HepG2 (cell line): ENCODE results near the gene NLGN3. TPM values are rescaled to one million over a fixed set of nuclear protein-coding genes. Genes with fewer than 3 reads are reported as not detected.
A peak's percentile ranks its signal among the peaks of the same experiment; 100 is the strongest.

Source experiments
- ATAC-seq: fragments of 200-7000 bp; cut with Tn5 transposase; 3 replicates; pipeline ENCODE4 v1.9.1; 2020; ENCODE audit warnings: mild to moderate bottlenecking, moderate library complexity
- BruUV-seq: library from RNA; stranded (reverse); fragments of 400-500 nt; replicated peaks from 2 replicates; lab custom pipeline; 2021; lab: Mats Ljungman, UMichigan
- CTCF ChIA-PET: fragments of 300-600 bp; formaldehyde crosslinking; extraction: SDS; loops from one replicate; lab custom pipeline; 2021; ENCODE audit warnings: low total read pairs, inconsistent platforms, low intra/inter-chr PET ratio; lab: Yijun Ruan, JAX
- POLR2A ChIA-PET: fragments of 350-600 bp; sonication (Branson Sonifier 250); formaldehyde crosslinking; loops from one replicate; lab custom pipeline; 2020; ENCODE audit warnings: antibody characterized with exemption, inconsistent platforms; lab: Yijun Ruan, JAX
- DNase-seq: peaks from one replicate; pipeline ENCODE4 v3.0.0-alpha.2; 2015; ENCODE audit warnings: low spot score
- FAIRE-seq: peaks from 3 replicates; lab custom pipeline; 2011; peaks lifted over from hg19 to GRCh38; lab: Jason Lieb, UNC
- H2AFZ ChIP-seq: one replicate; pipeline ENCODE4 v1.6.1; 2011; ENCODE audit warnings: low read length, inconsistent platforms
- H3K27ac ChIP-seq: fragments of 300-600 bp; 3 replicates; pipeline ENCODE4 v1.8.0; 2011; ENCODE audit warnings: mixed run types, mild to moderate bottlenecking, mixed read lengths, low read length, inconsistent platforms; ENCODE audit not compliant: insufficient read depth; ENCODE audit errors: extremely low read length
- H3K27me3 ChIP-seq, 2 experiments: fragments of 200-600 bp in 1 of 2; 2 replicates in 1 of 2; 3 replicates in 1 of 2; pipeline versions ENCODE4 v1.6.0 to v1.8.0; 2011; ENCODE audit warnings: low read length in 2 of 2, mild to moderate bottlenecking in 2 of 2, moderate library complexity in 2 of 2, inconsistent platforms in 1 of 2; ENCODE audit not compliant: insufficient read depth in 2 of 2, control insufficient read depth in 1 of 2
- H3K36me3 ChIP-seq, 2 experiments: fragments of 200-600 bp in 1 of 2; replicated peaks in 1 of 2; 2 replicates in 1 of 2; 3 replicates in 1 of 2; pipeline versions ENCODE4 v1.5.1 to v1.8.0; 2011; ENCODE audit warnings: low read length in 2 of 2, inconsistent platforms in 1 of 2; ENCODE audit not compliant: insufficient read depth in 2 of 2, control insufficient read depth in 1 of 2
- H3K4me1 ChIP-seq: 2 replicates; pipeline ENCODE4 v1.5.1; 2012; ENCODE audit warnings: low read length, inconsistent platforms; ENCODE audit not compliant: insufficient read depth
- H3K4me2 ChIP-seq: 2 replicates; pipeline ENCODE4 v1.6.0; 2011; ENCODE audit warnings: low read depth, low read length, inconsistent platforms
- H3K4me3 ChIP-seq, 3 experiments: fragments of 200-600 bp in 1 of 3; sonication (generic), shearing (Covaris generic) in 1 of 3; replicated peaks in 1 of 3; 2 replicates each; pipeline ENCODE4 v1.5.1; 2011 to 2016; ENCODE audit warnings: low read length in 3 of 3, inconsistent platforms in 2 of 3, low read depth in 2 of 3, mild to moderate bottlenecking in 2 of 3, control low read depth in 1 of 3, mixed read lengths in 1 of 3; ENCODE audit not compliant: insufficient read depth in 1 of 3
- H3K79me2 ChIP-seq: one replicate; pipeline ENCODE4 v1.6.1; 2011; ENCODE audit warnings: low read length, inconsistent platforms; ENCODE audit not compliant: insufficient read depth
- H3K9ac ChIP-seq: 2 replicates; pipeline ENCODE4 v1.6.0; 2011; ENCODE audit warnings: mild to moderate bottlenecking, low read depth, low read length, inconsistent platforms; ENCODE audit not compliant: insufficient read depth
- H3K9me3 ChIP-seq: 2 replicates; pipeline ENCODE4 v1.5.1; 2012; ENCODE audit warnings: mild to moderate bottlenecking, low read length
- H4K20me1 ChIP-seq: 2 replicates; pipeline ENCODE4 v1.6.0; 2011; ENCODE audit warnings: inconsistent platforms, mild to moderate bottlenecking, low read length, moderate library complexity; ENCODE audit not compliant: insufficient read depth
- DR1 ChIP-seq: sonication (generic); formaldehyde crosslinking; IDR thresholded peaks from 2 replicates; pipeline ENCODE4 v1.8.0; 2021; ENCODE audit warnings: mild to moderate bottlenecking, missing genetic modification reagents, inconsistent platforms
- NFYB ChIP-seq: sonication (generic); formaldehyde crosslinking; IDR thresholded peaks from 2 replicates; pipeline ENCODE4 v1.4.0; 2020; ENCODE audit warnings: missing genetic modification reagents
- NFYC ChIP-seq: IDR thresholded peaks from 2 replicates; pipeline ENCODE4 v1.6.1; 2016; ENCODE audit warnings: missing genetic modification reagents, missing compliant biosample characterization
- PREB ChIP-seq: sonication (generic); formaldehyde crosslinking; IDR thresholded peaks from 2 replicates; pipeline ENCODE4 v1.4.0; 2020; ENCODE audit warnings: missing genetic modification reagents
- TCF12 ChIP-seq, 2 experiments: fragments of 450-650 bp in 1 of 2; sonication (generic) in 1 of 2; formaldehyde crosslinking in 1 of 2; IDR thresholded peaks; 2 replicates each; pipeline versions ENCODE4 v1.6.1 to v1.8.0; 2017 to 2022; ENCODE audit warnings: antibody characterized with exemption in 1 of 2, mild to moderate bottlenecking in 1 of 2, missing genetic modification reagents in 1 of 2, moderate library complexity in 1 of 2
- TSC22D2 ChIP-seq: sonication (generic); formaldehyde crosslinking; IDR thresholded peaks from 2 replicates; pipeline ENCODE4 v1.5.1; 2020; ENCODE audit warnings: missing genetic modification reagents, mild to moderate bottlenecking, borderline replicate concordance
- ZNF275 ChIP-seq: sonication (generic); formaldehyde crosslinking; IDR thresholded peaks from 2 replicates; pipeline ENCODE4 v1.8.0; 2022; ENCODE audit warnings: missing genetic modification reagents, mild to moderate bottlenecking, inconsistent platforms, borderline replicate concordance
- ZNF513 ChIP-seq: sonication (generic); formaldehyde crosslinking; conservative IDR thresholded peaks from 2 replicates; pipeline ENCODE4 v1.5.0; 2020; ENCODE audit warnings: missing genetic modification reagents
- WGBS: methylation state at CpG from one replicate; pipeline ENCODE4 v1.1.6; 2017; ENCODE audit warnings: low lambda C conversion rate; 5-methylcytosine and 5-hydroxymethylcytosine counted together
- in situ Hi-C: cut with HindIII; loops from 2 replicates; pipeline ENCODE4 v1.10.0; 2017; ENCODE audit warnings: low pct_unique_long_range_greater_than_20kb; ENCODE audit not compliant: extremely low pct_ligation_motif_present
- intact Hi-C: fragments of 100-400 bp; cut with micrococcal nuclease; formaldehyde crosslinking; loops from one replicate; pipeline ENCODE4 v1.10.0; 2022; ENCODE audit not compliant: unreplicated experiment
- polyA plus RNA-seq, 8 experiments: library from polyadenylated mRNA; depleted of rRNA in 3 of 8; stranded (reverse) in 7 of 8; unstranded in 1 of 8; fragments of >200 nt; fragmentation: Illumina TruSeq in 4 of 8; extraction: Trizol in 4 of 8; gene quantifications; 2 replicates each; pipeline versions ENCODE4 v1.2.1 to v1.2.3, GENCODE V29; 2011 to 2016; ENCODE audit warnings: low read depth in 4 of 8, missing spikeins in 1 of 8, mixed read lengths in 1 of 8; ENCODE audit not compliant: insufficient read depth in 1 of 8
- total RNA-seq, 5 experiments: library from RNA; depleted of rRNA; stranded (reverse); fragments of >200 nt; fragmentation: Illumina TruSeq; extraction: Trizol; gene quantifications; 2 replicates each; pipeline ENCODE4 v1.2.3, GENCODE V29; 2016; ENCODE audit warnings: low read depth in 1 of 5

NLGN3 gene
- total and polyA plus RNA-seq, 2 of the 13 experiments (the other 11 are each of a cell fraction or from before 2014, with no cell fraction given) = 0.04 to 0.16 TPM

- H3K4me1 ChIP-seq = no peaks in the 10 kb centered on the region
- CTCF ChIA-PET = no interaction called here
- no TSS peak for BruUV-seq
- no peaks in the 10 kb centered on the region for H3K36me3 ChIP-seq
- H2AFZ ChIP-seq = no peak overlapping the region
- H3K9ac ChIP-seq = no peak overlapping the region
- no peaks in the 10 kb centered on the region for H3K9me3 ChIP-seq
- ATAC-seq (no peak), FAIRE-seq (no peak), DNase-seq (no peak)
- no peak overlapping the region for H3K4me3 ChIP-seq
- no peak overlapping the region for H3K27ac ChIP-seq
- H3K79me2 ChIP-seq = no peaks in the 10 kb centered on the region
- peak overlapping the region; percentile 32; the same call in 1 of the 2 replicates for H3K4me2 ChIP-seq
- no peaks in the 10 kb centered on the region for H3K27me3 ChIP-seq
- in situ Hi-C loops (no loop called here), intact Hi-C loops (no loop called here)
- POLR2A ChIA-PET = no interaction called here
- no peaks in the 10 kb centered on the region for H4K20me1 ChIP-seq
- TF ChIP-seq NFYB (CRISPR knock-in tag) = no peak
- no peak for TF ChIP-seq PREB
- TF ChIP-seq TCF12 (IDR thresholded peaks at IDR 0.05) = no peak
- TF ChIP-seq TCF12 (CRISPR knock-in tag; IDR thresholded peaks at IDR 0.05) = no peak
- no peak for TF ChIP-seq ZNF275 (CRISPR knock-in tag)
- TF ChIP-seq TSC22D2 (CRISPR knock-in tag) = no peak
- TF ChIP-seq DR1 (CRISPR knock-in tag) = no peak
- TF ChIP-seq ZNF513 (CRISPR knock-in tag) = no peak
- no peak for TF ChIP-seq NFYC (CRISPR knock-in tag)
- 28% methylated on average over 4 of the region's 5 CpGs for WGBS
Measured at GRCh38 chrX:71111921-71112431, 32.7 kb upstream of the NLGN3 start.
